Stimulated activated CD4-positive, alpha-beta T cell treated with anti-CD3 and anti-CD28 coated beads, Interleukin-15, amount 100 ng/mL, for 48 hours (primary cell): ENCODE data around the gene SLC37A1.
A peak's percentile ranks its signal among the peaks of the same experiment; 100 is the strongest.
"Not testable (repeated sequence)": the region's sequence is repeated elsewhere in the genome, so short reads cannot be mapped to it uniquely, and the experiment has no call there.

Experiments
- DNase-seq, 2 donors: peaks; one replicate each; pipeline ENCODE4 v3.0.0-alpha.2; 2020; ENCODE audit warnings: low read depth in 2 of 2

The SLC37A1 gene

DNA sequence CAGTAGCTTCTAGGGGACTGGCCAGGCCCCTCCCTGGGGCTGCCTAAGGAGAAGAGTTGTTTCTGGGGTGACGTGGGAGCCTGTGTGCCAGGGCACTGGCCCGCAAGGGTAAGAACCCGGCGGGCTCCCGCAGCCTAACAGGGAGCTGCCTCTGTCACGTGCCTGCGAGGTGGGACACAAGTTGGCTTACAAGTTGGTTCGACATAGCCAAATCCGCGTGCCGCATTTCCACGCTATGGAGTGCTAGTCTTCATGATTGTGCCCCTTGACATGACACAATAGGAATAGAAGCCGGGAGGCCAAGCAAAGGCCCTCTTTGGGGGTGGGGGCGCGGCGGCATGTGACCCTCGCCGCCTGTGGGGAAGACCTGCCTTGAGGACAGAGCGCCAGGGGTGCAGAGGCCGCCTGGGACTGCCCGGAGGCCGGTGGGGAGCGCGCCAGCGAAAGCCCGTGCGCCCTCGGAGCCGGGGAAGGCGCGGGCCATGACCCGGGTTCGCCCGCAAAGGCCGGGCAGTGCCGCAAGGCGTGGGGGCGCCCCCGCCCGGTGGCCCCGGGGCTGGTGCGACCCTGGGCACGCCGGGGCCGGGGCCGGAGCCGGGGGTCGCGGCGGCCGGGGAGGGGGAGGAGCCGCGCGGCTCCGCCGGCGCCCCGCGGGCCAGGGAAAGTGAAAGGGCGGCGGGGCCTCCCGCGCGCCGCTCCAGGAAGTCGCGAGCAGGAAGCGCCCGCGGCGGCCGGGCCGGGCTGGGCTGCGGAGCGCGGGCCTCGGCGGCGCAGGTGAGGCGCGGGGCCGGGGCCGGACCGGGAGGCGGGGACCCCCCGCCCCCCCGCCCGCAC lies at the start of gene SLC37A1:
Gene SLC37A1 (plus strand): TSS at position 702 of the 834 bp plus-strand sequence. CDS start 4,603 bp downstream, outside the sequence.
- DNase-seq: no peak

- DNase-seq: peak in 1 of 2 donors; percentile 62
Measured at GRCh38 chr21:42463861-42464515, 49.7 kb upstream of the SLC37A1 start.

DNA sequence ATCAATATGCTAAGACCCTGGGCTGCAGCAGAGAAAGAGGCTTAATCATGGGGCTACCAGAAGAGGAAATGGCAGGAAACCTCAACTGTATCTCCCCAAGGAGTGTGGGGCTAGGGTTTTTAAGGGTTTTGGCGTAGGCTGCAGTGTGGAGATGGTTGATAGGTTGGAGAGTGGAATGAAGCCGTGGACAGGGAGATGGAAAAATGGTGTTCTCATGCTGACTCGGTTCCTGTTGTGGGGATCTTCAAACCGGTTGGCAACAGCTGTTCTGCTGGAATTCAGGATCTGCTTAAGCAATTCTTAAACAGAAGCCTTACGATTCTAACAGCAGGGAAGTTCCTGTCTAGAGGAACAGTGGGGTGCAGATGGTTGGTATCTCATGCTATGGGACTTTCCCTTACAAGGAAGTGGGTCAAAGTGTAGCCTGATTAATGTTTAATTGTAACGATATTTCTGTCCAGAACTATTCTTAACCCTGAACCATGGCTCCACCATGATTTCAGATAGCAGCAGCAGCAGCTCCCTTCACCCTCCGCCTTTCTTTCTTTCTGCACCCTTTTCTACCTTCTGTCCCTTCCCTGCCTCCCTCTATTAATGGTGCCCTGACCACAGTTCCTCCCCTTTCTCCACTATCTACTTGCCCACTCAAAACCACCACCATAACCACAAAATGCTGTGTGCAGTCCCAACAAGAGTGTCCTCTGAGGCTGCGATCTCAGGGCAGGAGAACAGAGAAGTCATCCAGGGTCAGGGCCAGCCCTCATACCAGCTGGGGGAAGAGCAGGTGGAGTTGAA lies 48.4 kb upstream of the SLC37A1 start:
- no peak for DNase-seq

DNA sequence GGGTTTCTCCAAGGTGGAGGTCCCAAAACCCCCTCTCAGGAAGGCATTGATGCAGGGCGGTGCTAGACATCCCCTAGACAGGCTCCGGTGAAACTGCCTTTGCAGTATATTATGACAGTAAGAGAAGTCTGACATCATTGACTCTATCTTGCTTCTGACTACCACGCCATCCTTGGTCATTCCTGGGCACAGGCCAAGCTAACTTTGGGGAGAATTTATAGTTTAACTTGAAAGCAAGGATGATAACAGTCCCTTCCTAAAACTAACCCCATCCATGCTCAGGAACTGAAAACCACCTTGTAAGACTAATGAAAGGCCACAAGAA lies 47.9 kb upstream of the SLC37A1 start:
- DNase-seq: no peak

- DNase-seq: no peak
Measured at GRCh38 chr21:42466700-42467099, 47.0 kb upstream of the SLC37A1 start.

DNA sequence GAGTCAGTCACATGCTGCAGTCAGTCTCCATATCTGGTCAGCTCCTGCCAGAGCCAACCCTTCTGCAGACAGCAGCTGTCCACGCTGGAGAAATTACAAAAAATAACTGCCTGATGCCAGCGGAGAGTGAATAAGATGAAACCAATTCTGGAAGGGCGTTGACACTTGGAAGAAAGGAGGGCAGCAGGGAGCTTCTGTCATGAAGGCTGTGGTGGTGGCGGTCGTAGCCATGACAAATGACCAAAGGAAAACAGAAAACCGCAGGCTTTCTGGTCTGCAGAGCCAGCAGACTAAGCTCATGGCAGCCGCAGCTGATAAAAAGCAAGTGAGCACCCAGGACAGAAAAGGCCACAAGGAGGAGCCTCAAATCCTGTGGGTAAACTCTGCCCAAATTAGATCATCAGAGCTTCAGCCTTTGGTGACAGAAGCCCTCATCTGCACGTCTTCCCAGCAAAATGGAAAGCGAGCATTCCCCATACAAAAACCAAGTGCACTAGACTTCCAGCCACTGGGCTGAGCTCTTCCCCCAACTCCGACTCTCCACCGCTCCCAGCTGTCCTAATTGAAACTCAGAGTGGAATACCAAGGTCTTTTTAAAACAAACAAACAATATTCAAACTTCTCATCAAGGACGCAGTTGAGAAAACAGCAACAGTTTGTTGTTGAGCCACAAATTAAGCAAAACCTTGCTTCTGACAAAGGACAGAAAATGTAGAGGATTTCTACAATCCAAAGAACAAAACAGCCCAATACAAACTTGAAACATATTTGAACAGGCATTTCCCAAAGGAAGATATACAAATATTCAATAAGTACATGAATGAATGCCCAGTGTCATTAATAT lies 46.3 kb upstream of the SLC37A1 start:
- DNase-seq: no peak

DNA sequence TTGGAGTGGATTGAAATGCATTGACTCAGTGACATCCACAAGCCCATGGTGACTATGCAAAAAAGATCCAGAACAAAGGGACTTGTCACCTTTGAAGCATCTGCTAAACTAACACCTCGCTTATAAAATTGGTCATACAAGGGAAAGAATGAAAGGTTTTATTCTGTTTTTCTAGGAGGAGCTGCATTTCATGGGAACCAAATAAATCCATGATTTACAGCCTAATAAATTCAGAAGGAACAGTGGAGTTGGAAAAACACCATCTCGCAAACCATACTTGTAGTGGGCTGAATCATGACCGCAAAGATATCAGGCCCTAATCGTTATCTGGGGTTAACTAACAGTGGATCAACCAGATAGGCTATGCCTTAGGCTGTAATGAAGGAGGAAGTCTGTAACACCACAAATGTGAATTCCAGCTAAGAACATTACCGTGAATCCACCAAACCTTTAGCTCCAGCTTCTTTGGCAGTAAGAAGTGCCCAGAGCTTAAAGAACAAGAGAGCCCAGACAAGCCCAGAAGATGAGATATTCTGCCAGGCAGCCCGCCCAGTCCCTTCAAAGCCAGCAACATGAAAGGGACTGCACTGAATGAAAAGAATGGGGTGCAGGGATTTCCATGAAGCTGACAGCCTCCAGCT lies 45.0 kb upstream of the SLC37A1 start:
- no peak for DNase-seq

- no peak for DNase-seq
Measured at GRCh38 chr21:42469272-42469671, 44.4 kb upstream of the SLC37A1 start.

- DNase-seq: not testable (repeated sequence)
Measured at GRCh38 chr21:42469726-42470125, 43.9 kb upstream of the SLC37A1 start.

GRCh38 chr21:42471206-42471605 lies 42.4 kb upstream of the SLC37A1 start:
- no peak for DNase-seq

GRCh38 chr21:42471716-42472330 lies 41.8 kb upstream of the SLC37A1 start:
- DNase-seq: no peak

GRCh38 chr21:42472521-42472920 lies 41.1 kb upstream of the SLC37A1 start:
- no peak for DNase-seq

- DNase-seq: no peak
Measured at GRCh38 chr21:42473498-42474042, 40.1 kb upstream of the SLC37A1 start.

DNA sequence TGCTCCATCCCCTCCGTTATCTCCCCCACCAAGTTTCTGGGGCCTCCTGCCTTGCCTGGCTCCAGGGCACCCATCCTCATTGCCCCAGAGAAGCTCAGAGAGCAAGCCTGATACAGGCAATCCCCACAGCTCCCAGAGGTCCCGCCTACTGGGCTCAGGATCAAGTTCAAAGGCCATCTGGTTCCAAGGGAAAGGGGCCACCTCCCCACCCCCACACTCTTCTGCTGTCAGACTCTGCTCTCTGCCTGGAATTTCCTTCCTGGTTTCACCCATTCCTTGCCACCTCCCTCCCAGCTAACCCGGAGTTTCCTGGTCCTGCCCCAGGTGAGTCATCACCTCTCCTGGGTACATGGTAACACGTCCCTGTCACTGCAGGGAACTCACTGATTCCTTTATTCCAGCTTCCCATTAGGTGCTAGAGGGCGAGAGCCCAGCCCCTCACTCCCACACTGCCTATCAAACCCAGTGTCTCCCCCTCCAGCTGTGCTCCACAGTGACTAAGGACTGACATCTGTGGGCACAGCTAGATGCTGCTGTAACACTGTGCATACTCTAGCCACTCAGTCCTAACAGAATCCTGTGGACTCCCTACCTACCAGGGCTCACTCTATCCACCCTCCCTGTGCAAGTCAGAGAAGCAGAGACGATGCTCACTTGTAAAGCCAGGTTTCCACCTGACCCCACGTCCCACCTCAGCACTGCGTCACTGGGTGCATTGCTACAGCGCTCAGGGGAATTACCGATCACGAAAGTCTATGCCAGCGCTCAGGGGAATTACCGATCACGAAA lies 39.4 kb upstream of the SLC37A1 start:
- DNase-seq: no peak

DNA sequence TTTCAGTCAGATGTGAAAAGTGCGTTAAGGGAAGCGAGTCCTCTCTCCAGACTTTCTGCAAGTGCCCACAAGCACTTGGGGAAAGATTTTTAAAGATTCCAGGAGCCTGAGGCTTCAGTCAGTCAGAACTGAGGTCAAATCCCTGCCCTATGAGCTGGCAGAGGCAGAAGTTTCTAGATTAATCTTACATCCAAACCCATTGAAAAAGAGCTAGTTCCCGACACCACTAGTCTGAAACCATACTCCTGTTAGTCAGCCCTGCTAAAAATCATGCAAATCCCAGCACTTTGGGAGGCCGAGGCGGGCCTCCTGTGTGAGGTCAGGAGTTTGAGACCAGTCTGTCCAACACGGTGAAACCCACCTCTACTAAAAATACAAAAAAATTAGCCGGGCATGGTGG lies 38.6 kb upstream of the SLC37A1 start:
- no peak for DNase-seq

DNA sequence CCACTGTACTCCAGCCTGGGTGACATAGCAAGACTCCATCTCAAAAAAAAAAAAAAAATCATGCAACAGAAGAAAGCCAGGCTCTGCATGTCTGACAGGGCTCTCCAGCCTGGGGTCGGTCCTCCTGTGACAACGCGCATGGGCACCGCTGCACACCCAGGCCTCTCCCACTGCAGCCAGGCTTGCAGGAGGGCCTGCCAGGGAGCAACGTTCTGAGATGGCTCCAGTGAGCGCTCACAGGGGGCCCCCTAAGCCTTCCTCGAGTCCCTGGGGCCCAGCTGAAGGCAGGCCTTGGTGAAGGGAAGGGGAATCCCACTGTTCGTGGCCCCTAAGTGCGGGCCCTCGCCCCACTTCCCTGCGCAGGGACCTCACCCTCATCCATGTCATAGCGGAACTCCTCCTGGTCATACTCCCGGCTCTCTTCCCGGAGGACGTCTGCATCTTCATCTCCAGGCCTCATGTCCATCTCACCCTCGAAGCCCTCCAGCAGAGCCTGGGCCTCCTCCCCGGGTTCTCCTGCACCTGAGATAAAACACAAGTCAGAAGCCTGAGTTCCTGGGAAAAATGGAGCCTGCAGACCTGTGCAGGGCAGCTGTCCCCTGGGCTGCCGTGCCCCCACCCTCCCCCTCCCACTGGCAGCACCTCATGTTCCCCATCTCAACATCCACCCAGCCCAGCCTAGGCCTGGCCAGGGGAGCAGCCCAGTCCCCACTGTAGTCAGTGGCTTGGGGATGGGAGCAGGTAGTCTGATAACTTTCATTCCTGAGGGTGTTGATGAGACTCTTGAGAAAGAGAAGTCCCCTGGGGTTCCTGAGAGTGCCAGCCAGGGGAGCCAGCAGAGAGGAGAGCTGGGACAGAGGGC lies 37.9 kb upstream of the SLC37A1 start:
- no peak for DNase-seq

- DNase-seq: no peak
Measured at GRCh38 chr21:42476388-42477331, 37.0 kb upstream of the SLC37A1 start.
